ENCODE data around the gene EHBP1L1.

DNA sequence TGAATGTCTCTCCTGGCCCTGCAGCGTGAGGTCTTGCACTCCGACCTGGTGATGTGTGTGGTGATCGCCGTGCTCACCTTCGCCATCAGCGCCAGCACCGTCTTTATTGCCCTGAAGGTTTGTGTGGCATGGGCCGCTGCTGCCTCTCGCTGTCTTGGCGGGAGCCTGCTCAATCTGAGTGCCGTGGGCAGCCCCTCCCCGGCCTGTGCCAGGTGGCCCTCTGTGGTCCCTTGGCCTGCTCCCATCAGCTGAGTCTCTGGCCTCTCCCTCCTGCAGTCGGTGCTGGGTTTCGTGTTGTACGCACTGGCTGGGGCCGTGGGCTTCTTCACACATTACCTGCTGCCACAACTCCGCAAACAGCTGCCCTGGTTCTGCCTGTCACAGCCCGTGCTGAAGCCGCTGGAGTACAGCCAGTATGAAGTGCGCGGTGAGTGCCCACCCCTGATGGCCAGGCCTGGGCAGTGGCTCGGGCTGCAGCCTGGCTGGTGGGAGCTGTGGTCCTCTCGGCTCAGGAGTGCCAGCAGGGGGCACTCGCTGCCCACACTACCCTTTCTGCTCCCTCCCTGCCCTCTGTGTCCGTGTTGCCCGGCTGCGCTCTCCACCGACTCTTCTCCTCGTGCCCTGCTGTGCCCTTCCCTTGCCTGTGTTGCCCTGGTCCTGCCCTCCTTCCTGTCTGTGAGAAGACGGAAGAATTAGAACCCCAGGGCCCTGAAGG, 49.9 kb downstream of the EHBP1L1 start:
- TF ChIP-seq, protein P1, sequence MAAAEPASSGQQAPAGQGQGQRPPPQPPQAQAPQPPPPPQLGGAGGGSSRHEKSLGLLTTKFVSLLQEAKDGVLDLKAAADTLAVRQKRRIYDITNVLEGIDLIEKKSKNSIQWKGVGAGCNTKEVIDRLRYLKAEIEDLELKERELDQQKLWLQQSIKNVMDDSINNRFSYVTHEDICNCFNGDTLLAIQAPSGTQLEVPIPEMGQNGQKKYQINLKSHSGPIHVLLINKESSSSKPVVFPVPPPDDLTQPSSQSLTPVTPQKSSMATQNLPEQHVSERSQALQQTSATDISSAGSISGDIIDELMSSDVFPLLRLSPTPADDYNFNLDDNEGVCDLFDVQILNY (CRISPR knock-in tag; conservative IDR thresholded peaks at IDR 0.05) = no peak
- TF ChIP-seq NFIC (IDR thresholded peaks at IDR 0.05; ENCODE audit: low read length) (no peak), NCOA5 (CRISPR knock-in tag; IDR thresholded peaks at IDR 0.05) (no peak), ZNF12 (CRISPR knock-in tag; IDR thresholded peaks at IDR 0.05) (no peak), ZBTB21 (CRISPR knock-in tag; IDR thresholded peaks at IDR 0.05) (no peak), ZNF616 (CRISPR knock-in tag; IDR thresholded peaks at IDR 0.05; ENCODE audit: low read depth) (no peak), CTCF (CRISPR knock-in tag; IDR thresholded peaks at IDR 0.05) (peak; percentile 76)
- TF ChIP-seq, protein P2, sequence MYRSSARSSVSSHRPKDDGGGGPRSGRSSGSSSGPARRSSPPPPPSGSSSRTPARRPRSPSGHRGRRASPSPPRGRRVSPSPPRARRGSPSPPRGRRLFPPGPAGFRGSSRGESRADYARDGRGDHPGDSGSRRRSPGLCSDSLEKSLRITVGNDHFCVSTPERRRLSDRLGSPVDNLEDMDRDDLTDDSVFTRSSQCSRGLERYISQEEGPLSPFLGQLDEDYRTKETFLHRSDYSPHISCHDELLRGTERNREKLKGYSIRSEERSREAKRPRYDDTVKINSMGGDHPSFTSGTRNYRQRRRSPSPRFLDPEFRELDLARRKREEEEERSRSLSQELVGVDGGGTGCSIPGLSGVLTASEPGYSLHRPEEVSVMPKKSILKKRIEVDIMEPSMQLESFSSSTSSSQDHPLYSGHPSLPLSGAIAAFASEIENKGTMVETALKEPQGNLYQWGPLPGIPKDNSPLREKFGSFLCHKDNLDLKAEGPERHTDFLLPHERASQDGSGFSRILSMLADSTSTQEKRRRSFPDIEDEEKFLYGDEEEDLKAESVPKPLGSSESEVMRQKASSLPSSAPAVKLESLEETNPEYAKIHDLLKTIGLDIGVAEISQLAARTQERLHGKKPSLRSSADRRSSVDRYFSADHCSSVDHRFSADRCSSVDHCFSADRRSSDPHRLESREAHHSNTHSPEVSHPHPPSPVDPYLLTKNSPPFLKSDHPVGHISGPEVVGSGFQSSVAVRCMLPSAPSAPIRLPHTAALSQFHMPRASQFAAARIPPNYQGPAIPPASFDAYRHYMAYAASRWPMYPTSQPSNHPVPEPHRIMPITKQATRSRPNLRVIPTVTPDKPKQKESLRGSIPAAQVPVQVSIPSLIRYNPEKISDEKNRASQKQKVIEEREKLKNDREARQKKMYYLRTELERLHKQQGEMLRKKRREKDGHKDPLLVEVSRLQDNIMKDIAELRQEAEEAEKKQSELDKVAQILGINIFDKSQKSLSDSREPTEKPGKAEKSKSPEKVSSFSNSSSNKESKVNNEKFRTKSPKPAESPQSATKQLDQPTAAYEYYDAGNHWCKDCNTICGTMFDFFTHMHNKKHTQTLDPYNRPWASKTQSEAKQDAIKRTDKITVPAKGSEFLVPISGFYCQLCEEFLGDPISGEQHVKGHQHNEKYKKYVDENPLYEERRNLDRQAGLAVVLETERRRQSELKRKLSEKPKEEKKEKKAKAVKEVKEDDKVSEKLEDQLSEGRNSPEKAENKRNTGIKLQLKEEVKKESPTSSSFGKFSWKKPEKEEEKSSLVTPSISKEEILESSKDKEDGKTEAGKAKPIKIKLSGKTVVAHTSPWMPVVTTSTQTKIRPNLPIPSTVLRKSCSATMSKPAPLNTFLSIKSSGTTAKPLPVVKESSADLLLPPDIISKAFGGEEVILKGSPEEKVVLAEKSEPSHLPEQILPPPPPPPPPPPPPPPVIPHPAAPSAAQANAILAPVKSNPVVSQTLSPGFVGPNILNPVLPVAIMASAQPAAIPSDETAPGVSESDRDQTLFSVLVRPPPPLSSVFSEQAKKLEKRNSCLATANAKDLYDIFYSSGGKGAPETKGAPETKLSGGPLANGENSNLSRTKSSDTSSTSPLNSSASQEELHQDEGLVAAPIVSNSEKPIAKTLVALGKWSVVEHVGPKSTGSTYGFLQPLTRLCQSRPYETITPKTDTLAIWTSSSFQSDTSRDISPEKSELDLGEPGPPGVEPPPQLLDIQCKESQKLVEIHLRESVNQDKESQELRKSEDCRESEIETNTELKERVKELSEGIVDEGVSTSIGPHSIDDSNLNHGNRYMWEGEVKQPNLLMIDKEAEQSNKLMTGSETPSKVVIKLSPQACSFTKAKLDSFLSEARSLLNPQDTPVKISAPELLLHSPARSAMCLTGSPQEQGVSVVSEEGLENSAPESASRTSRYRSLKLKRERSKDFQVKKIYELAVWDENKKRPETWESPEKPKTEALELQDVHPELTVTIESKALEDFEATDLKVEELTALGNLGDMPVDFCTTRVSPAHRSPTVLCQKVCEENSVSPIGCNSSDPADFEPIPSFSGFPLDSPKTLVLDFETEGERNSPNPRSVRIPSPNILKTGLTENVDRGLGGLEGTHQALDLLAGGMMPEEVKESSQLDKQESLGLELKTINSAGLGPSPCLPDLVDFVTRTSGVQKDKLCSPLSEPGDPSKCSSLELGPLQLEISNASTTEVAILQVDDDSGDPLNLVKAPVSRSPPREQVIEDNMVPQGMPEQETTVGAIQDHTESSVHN (CRISPR knock-in tag; IDR thresholded peaks at IDR 0.05) = no peak
- TF ChIP-seq, protein P3, sequence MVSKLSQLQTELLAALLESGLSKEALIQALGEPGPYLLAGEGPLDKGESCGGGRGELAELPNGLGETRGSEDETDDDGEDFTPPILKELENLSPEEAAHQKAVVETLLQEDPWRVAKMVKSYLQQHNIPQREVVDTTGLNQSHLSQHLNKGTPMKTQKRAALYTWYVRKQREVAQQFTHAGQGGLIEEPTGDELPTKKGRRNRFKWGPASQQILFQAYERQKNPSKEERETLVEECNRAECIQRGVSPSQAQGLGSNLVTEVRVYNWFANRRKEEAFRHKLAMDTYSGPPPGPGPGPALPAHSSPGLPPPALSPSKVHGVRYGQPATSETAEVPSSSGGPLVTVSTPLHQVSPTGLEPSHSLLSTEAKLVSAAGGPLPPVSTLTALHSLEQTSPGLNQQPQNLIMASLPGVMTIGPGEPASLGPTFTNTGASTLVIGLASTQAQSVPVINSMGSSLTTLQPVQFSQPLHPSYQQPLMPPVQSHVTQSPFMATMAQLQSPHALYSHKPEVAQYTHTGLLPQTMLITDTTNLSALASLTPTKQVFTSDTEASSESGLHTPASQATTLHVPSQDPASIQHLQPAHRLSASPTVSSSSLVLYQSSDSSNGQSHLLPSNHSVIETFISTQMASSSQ (IDR thresholded peaks at IDR 0.05; ENCODE audit: low read depth) = no peak
- TF ChIP-seq, protein P3 (CRISPR knock-in tag; IDR thresholded peaks at IDR 0.05; ENCODE audit: borderline replicate concordance) = no peak

Data from HepG2 (cell line).